Ovary (tissue), 9 donors: Measurements from ENCODE around the gene CCNA2. TPM values are rescaled to one million over a fixed set of nuclear protein-coding genes. Genes with fewer than 3 reads are reported as not detected.
A peak's percentile ranks its signal among the peaks of the same experiment; 100 is the strongest.

ENCODE experiments used
- DNase-seq, 5 donors: peaks; one replicate each; pipeline ENCODE4 v3.0.0-alpha.2; 2019 to 2020
- H3K27ac ChIP-seq, 2 donors: fragments of 200-600 bp; one replicate each; pipeline versions ENCODE4 v1.5.1 to v1.8.0; 2019 to 2022
- H3K27me3 ChIP-seq: fragments of 200-600 bp; one replicate; pipeline ENCODE4 v1.8.0; 2022
- H3K36me3 ChIP-seq: fragments of 200-600 bp; sonication (generic); one replicate; pipeline ENCODE4 v1.5.1; 2019
- H3K4me1 ChIP-seq: one replicate; pipeline ENCODE4 v1.8.1; 2013; ENCODE audit warnings: mild to moderate bottlenecking, moderate library complexity; ENCODE audit not compliant: insufficient read depth
- H3K4me3 ChIP-seq: fragments of 200-600 bp; sonication (generic); one replicate; pipeline ENCODE4 v1.5.1; 2017
- H3K9me3 ChIP-seq, 2 donors: fragments of 200-600 bp in 1 of 2; sonication (generic) in 1 of 2; one replicate each; pipeline versions ENCODE4 v1.5.1 to v1.8.1; 2013 to 2019; ENCODE audit warnings: mild to moderate bottlenecking in 1 of 2, moderate library complexity in 1 of 2
- EP300 ChIP-seq: sonication (generic); formaldehyde crosslinking; IDR thresholded peaks from one replicate; pipeline ENCODE4 v1.6.1; 2017; ENCODE audit warnings: antibody characterized with exemption
- POLR2A ChIP-seq: fragments of 450-650 bp; IDR thresholded peaks from one replicate; pipeline ENCODE4 v1.6.1; 2017; ENCODE audit warnings: antibody characterized with exemption, mild to moderate bottlenecking, moderate library complexity
- WGBS, 3 donors: extraction: QIAGEN DNeasy Blood & Tissue Kit in 1 of 3; methylation state at CpG; one replicate each; pipeline versions ENCODE4 v1.1.5 to v1.1.7; 2013 to 2017; 5-methylcytosine and 5-hydroxymethylcytosine counted together
- intact Hi-C, 4 donors: fragments of 100-400 bp; cut with DNase I; formaldehyde crosslinking; loops; one replicate each; pipeline versions ENCODE4 v1.11.0 to v1.15.1; 2022 to 2023
- polyA plus RNA-seq, 2 donors: library from polyadenylated mRNA; stranded (reverse); fragments of 200-250 nt in 1 of 2; fragments of 350-450 nt in 1 of 2; fragmentation: Illumina TruSeq in 1 of 2; extraction: RNeasy Lipid Tissue Mini Kit (QIAGEN cat#74804) in 1 of 2; gene quantifications; one replicate each; pipeline ENCODE4 v1.2.3, GENCODE V29; 2013 to 2014
- total RNA-seq, 7 donors: library from RNA; depleted of rRNA in 2 of 7; stranded (reverse); fragments of >200 nt in 2 of 7; fragmentation: NEBNext Ultra II Directional in 3 of 7; extraction: Animal tissue kit (Norgen Biotek cat#: 25700) in 3 of 7; gene quantifications; one replicate each; pipeline versions ENCODE4 v1.1.0 to v1.2.4, GENCODE V29; 2016 to 2023
- TF ChIP-seq, protein P1 (sequence below), 3 donors: fragments of 450-650 bp in 2 of 3; fragments of 200-600 bp in 1 of 3; IDR thresholded peaks; one replicate each; pipeline versions ENCODE4 v1.5.1 to v1.8.0; 2016 to 2022; ENCODE audit warnings: antibody characterized with exemption in 3 of 3, mild to moderate bottlenecking in 1 of 3
- donor health status: DM: no; HTN: no; CAD: no; lungs with moderate emphysema.
- donor health status: DM: no; HTN: no; CAD: no.
- donor health status: Bipolar disorder and iron deficiency.
- donor health status: DM: yes; HTN: yes; CAD: no.
- donor health status: DM: no; HTN: no; CAD: no.
- donor health status: DM: yes; HTN: yes; CAD: no.

Gene CCNA2
- total and polyA plus RNA-seq, 9 donors = 0.65 to 3.3 (median 1.4) TPM

- Histone ChIP-seq H3K4me3 (peak overlapping the region; percentile 43), H3K36me3 (no peaks in the 10 kb centered on the region), H3K27ac (no peak overlapping the region), H3K27me3 (no peaks in the 10 kb centered on the region), H3K9me3 (no peaks in the 10 kb centered on the region), H3K4me1 (no peaks in the 10 kb centered on the region)
- TF ChIP-seq POLR2A (no peak), EP300 (no peak)
- TF ChIP-seq, protein P1, sequence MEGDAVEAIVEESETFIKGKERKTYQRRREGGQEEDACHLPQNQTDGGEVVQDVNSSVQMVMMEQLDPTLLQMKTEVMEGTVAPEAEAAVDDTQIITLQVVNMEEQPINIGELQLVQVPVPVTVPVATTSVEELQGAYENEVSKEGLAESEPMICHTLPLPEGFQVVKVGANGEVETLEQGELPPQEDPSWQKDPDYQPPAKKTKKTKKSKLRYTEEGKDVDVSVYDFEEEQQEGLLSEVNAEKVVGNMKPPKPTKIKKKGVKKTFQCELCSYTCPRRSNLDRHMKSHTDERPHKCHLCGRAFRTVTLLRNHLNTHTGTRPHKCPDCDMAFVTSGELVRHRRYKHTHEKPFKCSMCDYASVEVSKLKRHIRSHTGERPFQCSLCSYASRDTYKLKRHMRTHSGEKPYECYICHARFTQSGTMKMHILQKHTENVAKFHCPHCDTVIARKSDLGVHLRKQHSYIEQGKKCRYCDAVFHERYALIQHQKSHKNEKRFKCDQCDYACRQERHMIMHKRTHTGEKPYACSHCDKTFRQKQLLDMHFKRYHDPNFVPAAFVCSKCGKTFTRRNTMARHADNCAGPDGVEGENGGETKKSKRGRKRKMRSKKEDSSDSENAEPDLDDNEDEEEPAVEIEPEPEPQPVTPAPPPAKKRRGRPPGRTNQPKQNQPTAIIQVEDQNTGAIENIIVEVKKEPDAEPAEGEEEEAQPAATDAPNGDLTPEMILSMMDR (IDR thresholded peaks at IDR 0.05) = no peak
- intact Hi-C loops = no loop called here
- peak in 4 of 5 donors; percentile 15 to 49 (median 44) for DNase-seq
- 2 to 3% (median 2%) methylated on average over 29 to 30 of the region's 30 CpGs for WGBS, 3 donors
Observed at GRCh38 chr4:121822796-121823504, 733 bp downstream of the CCNA2 start.

GRCh38 chr4:121822047-121822446 lies 1.6 kb downstream of the CCNA2 start:
- Histone ChIP-seq H3K27ac (no peak overlapping the region), H3K27me3 (no peaks in the 10 kb centered on the region), H3K4me3 (no peak overlapping the region), H3K4me1 (no peaks in the 10 kb centered on the region), H3K36me3 (no peaks in the 10 kb centered on the region), H3K9me3 (no peaks in the 10 kb centered on the region)
- WGBS, 3 donors = 80 to 83% (median 82%) methylated on average over 1 of the region's 1 CpG
- intact Hi-C loops = no loop called here
- TF ChIP-seq, protein P1 (IDR thresholded peaks at IDR 0.05) = no peak
- TF ChIP-seq POLR2A (no peak), EP300 (no peak)
- DNase-seq = no peak

GRCh38 chr4:121819216-121819965 lies 4.3 kb downstream of the CCNA2 start:
- TF ChIP-seq, protein P1 (IDR thresholded peaks at IDR 0.05) = no peak
- no peak for TF ChIP-seq EP300
- no peak for TF ChIP-seq POLR2A
- no peaks in the 10 kb centered on the region for H3K27me3 ChIP-seq
- no peaks in the 10 kb centered on the region for H3K9me3 ChIP-seq
- intact Hi-C loops = no loop called here
- no peak overlapping the region for H3K27ac ChIP-seq
- no peaks in the 10 kb centered on the region for H3K4me1 ChIP-seq
- H3K4me3 ChIP-seq = no peak overlapping the region
- DNase-seq = no peak
- H3K36me3 ChIP-seq = no peaks in the 10 kb centered on the region
- WGBS, 3 donors = 61 to 63% (median 63%) methylated on average over 1 of the region's 1 CpG

DNA sequence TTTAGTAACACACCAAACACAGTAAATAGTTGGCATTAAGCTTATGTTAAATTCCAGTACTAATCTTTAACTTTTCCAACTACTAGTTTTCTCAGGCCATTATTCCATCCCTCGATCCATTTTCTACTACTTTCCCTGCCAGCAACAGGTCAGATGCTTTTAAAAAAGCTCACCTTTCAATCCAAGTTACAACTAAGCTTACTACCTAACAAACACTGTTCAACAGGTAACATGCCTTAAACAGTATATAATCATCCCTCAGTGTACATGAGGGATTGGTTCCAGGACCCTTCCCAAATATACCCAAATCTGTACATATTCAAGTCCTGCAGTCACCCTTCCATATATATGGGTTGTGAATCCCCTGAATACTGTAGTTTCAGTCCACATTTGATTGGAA lies 5.5 kb downstream of the CCNA2 start:
- no peaks in the 10 kb centered on the region for H3K36me3 ChIP-seq

More for the DNA sequence above, 5.5 kb downstream of the CCNA2 start:
- H3K4me1 ChIP-seq = no peaks in the 10 kb centered on the region
- TF ChIP-seq, protein P1 (IDR thresholded peaks at IDR 0.05) = no peak
- TF ChIP-seq POLR2A (no peak), EP300 (no peak)
- no peak for DNase-seq
- no peaks in the 10 kb centered on the region for H3K9me3 ChIP-seq
- no peaks in the 10 kb centered on the region for H3K27me3 ChIP-seq
- no peak overlapping the region for H3K27ac ChIP-seq
- H3K4me3 ChIP-seq = no peak overlapping the region
- intact Hi-C loops = no loop called here
- 35 to 98% (median 52%) methylated on average over 1 of the region's 1 CpG for WGBS, 3 donors
